Measurements from ENCODE around the gene TSPAN13. TPM values are rescaled to one million over a fixed set of nuclear protein-coding genes. Genes with fewer than 3 reads are reported as not detected.

Gene TSPAN13
- total and polyA plus RNA-seq, 10 of the 15 experiments (the other 5 are each of a cell fraction or from before 2014, with no cell fraction given) = 0.26 to 0.37 TPM; not detected in 8

- TF ChIP-seq REST (IDR thresholded peaks at IDR 0.05; ENCODE audit: low read depth, low read length) (no peak), JUND (IDR thresholded peaks at IDR 0.05; ENCODE audit: low read depth, low read length) (no peak), ZNF217 (IDR thresholded peaks at IDR 0.05) (no peak), MYC (IDR thresholded peaks at IDR 0.05; ENCODE audit: insufficient read depth, insufficient read length, insufficient replicate concordance, low read length, severe bottlenecking) (no peak), SMARCA5 (IDR thresholded peaks at IDR 0.05) (no peak)
- Histone ChIP-seq H2AFZ (ENCODE audit: control insufficient read depth, low read depth, low read length) (no peak overlapping the region), H3K79me2 (ENCODE audit: control insufficient read depth, insufficient read depth, low read length) (no peaks in the 10 kb centered on the region), H4K20me1 (ENCODE audit: control insufficient read depth, insufficient read depth) (no peaks in the 10 kb centered on the region), H3K4me3 (no peak overlapping the region), H3K27me3 (replicated peaks in 1 of 2; ENCODE audit: control insufficient read depth in 2 of 2, insufficient read depth in 2 of 2, low read length in 1 of 2) (no peaks in the 10 kb centered on the region), H3K27ac (ENCODE audit: control insufficient read depth, insufficient read depth) (no peak overlapping the region), H3K9me3 (replicated peaks; ENCODE audit: control insufficient read depth, insufficient read depth, low read length) (no peaks in the 10 kb centered on the region), H3K36me3 (ENCODE audit: control insufficient read depth in 2 of 2, insufficient read depth in 2 of 2, low read length in 1 of 2) (no peaks in the 10 kb centered on the region), H3K4me1 (ENCODE audit: control insufficient read depth, insufficient read depth, low read length) (no peaks in the 10 kb centered on the region), H3K4me2 (ENCODE audit: control insufficient read depth, insufficient read depth) (no peak overlapping the region), H3K9ac (ENCODE audit: control insufficient read depth, insufficient read depth, low read length) (no peak overlapping the region)
- ChIA-PET CTCF (interaction anchor here (1.4 kb wide), 1 partner anchor 114 kb away, joined by 4 read pairs; no protein-coding TSS in a partner anchor), RAD21 (ENCODE audit: unreplicated experiment) (no interaction called here), SMC1A (ENCODE audit: uncharacterized antibody, unreplicated experiment) (no interaction called here), POLR2A (no interaction called here)
- WGBS (ENCODE audit: insufficient coverage, insufficient replicate concordance, low lambda C conversion rate, missing lambda C conversion rate) = 27% methylated on average over 7 of the region's 7 CpGs
- DNase-seq (ENCODE audit: low read depth, low spot score) = no peak
- intact Hi-C loops (cut with micrococcal nuclease; ENCODE audit: unreplicated experiment) (no loop called here), in situ Hi-C loops (cut with MboI) (no loop called here)
- no TSS peak for BruUV-seq (replicated peaks)
- FAIRE-seq = no peak
- no peak for ATAC-seq
These were observed 50.5 kb downstream of the TSPAN13 start for GRCh38 chr7:16803881-16804673.

Data from GM12878 (cell line).